Stimulated activated naive CD8-positive, alpha-beta T cell treated with anti-CD3 and anti-CD28 coated beads, Interleukin-15, amount 100 ng/mL, for 72 hours (primary cell): ENCODE measurements around the gene ELANE.
"Not testable (repeated sequence)": the region's sequence is repeated elsewhere in the genome, so short reads cannot be mapped to it uniquely, and the experiment has no call there.

Experiments
- ATAC-seq: fragments of 150-1000 bp; cut with Tn5 transposase; 2 replicates; pipeline ENCODE4 v1.10.0; 2021; ENCODE audit warnings: mild to moderate bottlenecking, moderate library complexity
- DNase-seq, 2 donors: peaks; one replicate each; pipeline ENCODE4 v3.0.0; 2021 to 2022
- H3K27ac Mint-ChIP-seq, 2 donors: one replicate each; pipeline ENCODE4 v1.8.0; 2022; ENCODE audit warnings: mild to moderate bottlenecking in 2 of 2, mixed read lengths in 2 of 2, moderate library complexity in 2 of 2
- H3K27me3 Mint-ChIP-seq: one replicate; pipeline ENCODE4 v1.8.0; 2022; ENCODE audit warnings: mixed read lengths
- H3K4me1 Mint-ChIP-seq: one replicate; pipeline ENCODE4 v1.8.0; 2022; ENCODE audit warnings: mild to moderate bottlenecking, mixed read lengths
- H3K4me3 Mint-ChIP-seq, 2 donors: one replicate each; pipeline ENCODE4 v1.8.0; 2022; ENCODE audit warnings: mild to moderate bottlenecking in 2 of 2, mixed read lengths in 2 of 2, moderate library complexity in 1 of 2
- H3K9me3 Mint-ChIP-seq, 2 donors: one replicate each; pipeline ENCODE4 v1.8.0; 2022; ENCODE audit warnings: mixed read lengths in 2 of 2

The ELANE gene

GRCh38 chr19:873561-874041 lies 21.5 kb downstream of the ELANE start:
- DNase-seq = no peak
- H3K27ac Mint-ChIP-seq = no peak overlapping the region
- no peak for ATAC-seq
- H3K27me3 Mint-ChIP-seq = no peaks in the 10 kb centered on the region
- no peaks in the 10 kb centered on the region for H3K9me3 Mint-ChIP-seq
- peaks cover 12% of the 10 kb centered on the region for H3K4me1 Mint-ChIP-seq
- no peak overlapping the region for H3K4me3 Mint-ChIP-seq

GRCh38 chr19:875265-875879 lies 23.3 kb downstream of the ELANE start:
- Mint-ChIP-seq H3K4me1 (peaks cover 12% of the 10 kb centered on the region), H3K9me3 (no peaks in the 10 kb centered on the region), H3K27me3 (no peaks in the 10 kb centered on the region), H3K4me3 (no peak overlapping the region), H3K27ac (no peak overlapping the region)
- ATAC-seq = no peak
- DNase-seq = no peak

- no peak overlapping the region for H3K4me3 Mint-ChIP-seq
- peak overlapping the region in 1 of 2 donors; percentile 2 for H3K27ac Mint-ChIP-seq
- peaks cover 12% of the 10 kb centered on the region for H3K4me1 Mint-ChIP-seq
- DNase-seq = no peak
- H3K27me3 Mint-ChIP-seq = no peaks in the 10 kb centered on the region
- H3K9me3 Mint-ChIP-seq = no peaks in the 10 kb centered on the region
- ATAC-seq = no peak
Measured at GRCh38 chr19:876089-876488, 24.0 kb downstream of the ELANE start.

- peaks cover 9% of the 10 kb centered on the region for H3K4me1 Mint-ChIP-seq
- H3K9me3 Mint-ChIP-seq = no peaks in the 10 kb centered on the region
- no peak overlapping the region for H3K4me3 Mint-ChIP-seq
- H3K27ac Mint-ChIP-seq = no peak overlapping the region
- DNase-seq = no peak
- no peaks in the 10 kb centered on the region for H3K27me3 Mint-ChIP-seq
- peak; percentile 16 for ATAC-seq
Measured at GRCh38 chr19:876780-877314, 24.7 kb downstream of the ELANE start.

GRCh38 chr19:877992-878660 lies 26.0 kb downstream of the ELANE start:
- not testable (repeated sequence) for DNase-seq, H3K27ac Mint-ChIP-seq, H3K27me3 Mint-ChIP-seq, ATAC-seq, H3K4me1 Mint-ChIP-seq, H3K4me3 Mint-ChIP-seq, H3K9me3 Mint-ChIP-seq

- not testable (repeated sequence) for H3K4me1 Mint-ChIP-seq, ATAC-seq, H3K4me3 Mint-ChIP-seq, H3K27me3 Mint-ChIP-seq, H3K9me3 Mint-ChIP-seq, DNase-seq
- peak overlapping the region; percentile 15 to 23 for H3K27ac Mint-ChIP-seq
Measured at GRCh38 chr19:878751-879561, 26.9 kb downstream of the ELANE start.

GRCh38 chr19:879711-880438 lies 27.8 kb downstream of the ELANE start:
- no peak for ATAC-seq
- Mint-ChIP-seq H3K27ac (peak overlapping the region in 1 of 2 donors; percentile 19), H3K4me1 (peaks cover 6% of the 10 kb centered on the region), H3K9me3 (no peaks in the 10 kb centered on the region), H3K27me3 (no peaks in the 10 kb centered on the region), H3K4me3 (no peak overlapping the region)
- no peak for DNase-seq

GRCh38 chr19:881385-882071 lies 29.4 kb downstream of the ELANE start:
- H3K27ac Mint-ChIP-seq = no peak overlapping the region
- peaks cover 6% of the 10 kb centered on the region for H3K4me1 Mint-ChIP-seq
- no peaks in the 10 kb centered on the region for H3K9me3 Mint-ChIP-seq
- no peak overlapping the region for H3K4me3 Mint-ChIP-seq
- no peak for DNase-seq
- no peak for ATAC-seq
- no peaks in the 10 kb centered on the region for H3K27me3 Mint-ChIP-seq

GRCh38 chr19:882871-883497 lies 30.9 kb downstream of the ELANE start:
- no peak for DNase-seq
- H3K27ac Mint-ChIP-seq = no peak overlapping the region
- no peaks in the 10 kb centered on the region for H3K27me3 Mint-ChIP-seq
- no peaks in the 10 kb centered on the region for H3K9me3 Mint-ChIP-seq
- ATAC-seq = no peak
- no peak overlapping the region for H3K4me3 Mint-ChIP-seq
- H3K4me1 Mint-ChIP-seq = peaks cover 6% of the 10 kb centered on the region

- ATAC-seq = peak; percentile 31
- Mint-ChIP-seq H3K27me3 (no peaks in the 10 kb centered on the region), H3K4me1 (peaks cover 6% of the 10 kb centered on the region), H3K27ac (no peak overlapping the region), H3K9me3 (no peaks in the 10 kb centered on the region), H3K4me3 (no peak overlapping the region)
- DNase-seq = no peak
Measured at GRCh38 chr19:883661-884211, 31.6 kb downstream of the ELANE start.

- Mint-ChIP-seq H3K27ac (peak overlapping the region in 1 of 2 donors; percentile 65), H3K4me3 (no peak overlapping the region)
- ATAC-seq = no peak
Measured at GRCh38 chr19:884420-885211, 32.5 kb downstream of the ELANE start.

GRCh38 chr19:885536-886224 lies 33.6 kb downstream of the ELANE start:
- Mint-ChIP-seq H3K9me3 (no peaks in the 10 kb centered on the region), H3K4me3 (no peak overlapping the region), H3K27ac (no peak overlapping the region), H3K27me3 (no peaks in the 10 kb centered on the region), H3K4me1 (peaks cover 6% of the 10 kb centered on the region)
- DNase-seq = no peak
- ATAC-seq = no peak

More at GRCh38 chr19:884420-885211, 32.5 kb downstream of the ELANE start:
- Mint-ChIP-seq H3K27me3 (no peaks in the 10 kb centered on the region), H3K9me3 (no peaks in the 10 kb centered on the region), H3K4me1 (peaks cover 6% of the 10 kb centered on the region)
- no peak for DNase-seq

GRCh38 chr19:887072-887471 lies 35.0 kb downstream of the ELANE start:
- Mint-ChIP-seq H3K9me3 (no peaks in the 10 kb centered on the region), H3K27ac (no peak overlapping the region), H3K27me3 (no peaks in the 10 kb centered on the region), H3K4me1 (peaks cover 16% of the 10 kb centered on the region), H3K4me3 (no peak overlapping the region)
- DNase-seq = no peak
- ATAC-seq = no peak
